ENCODE measurements around the gene SGCE. TPM values are rescaled to one million over a fixed set of nuclear protein-coding genes. Genes with fewer than 3 reads are reported as not detected.

SGCE gene
- total RNA-seq, 1 experiment from 2014 or later = 19.0 TPM

DNA sequence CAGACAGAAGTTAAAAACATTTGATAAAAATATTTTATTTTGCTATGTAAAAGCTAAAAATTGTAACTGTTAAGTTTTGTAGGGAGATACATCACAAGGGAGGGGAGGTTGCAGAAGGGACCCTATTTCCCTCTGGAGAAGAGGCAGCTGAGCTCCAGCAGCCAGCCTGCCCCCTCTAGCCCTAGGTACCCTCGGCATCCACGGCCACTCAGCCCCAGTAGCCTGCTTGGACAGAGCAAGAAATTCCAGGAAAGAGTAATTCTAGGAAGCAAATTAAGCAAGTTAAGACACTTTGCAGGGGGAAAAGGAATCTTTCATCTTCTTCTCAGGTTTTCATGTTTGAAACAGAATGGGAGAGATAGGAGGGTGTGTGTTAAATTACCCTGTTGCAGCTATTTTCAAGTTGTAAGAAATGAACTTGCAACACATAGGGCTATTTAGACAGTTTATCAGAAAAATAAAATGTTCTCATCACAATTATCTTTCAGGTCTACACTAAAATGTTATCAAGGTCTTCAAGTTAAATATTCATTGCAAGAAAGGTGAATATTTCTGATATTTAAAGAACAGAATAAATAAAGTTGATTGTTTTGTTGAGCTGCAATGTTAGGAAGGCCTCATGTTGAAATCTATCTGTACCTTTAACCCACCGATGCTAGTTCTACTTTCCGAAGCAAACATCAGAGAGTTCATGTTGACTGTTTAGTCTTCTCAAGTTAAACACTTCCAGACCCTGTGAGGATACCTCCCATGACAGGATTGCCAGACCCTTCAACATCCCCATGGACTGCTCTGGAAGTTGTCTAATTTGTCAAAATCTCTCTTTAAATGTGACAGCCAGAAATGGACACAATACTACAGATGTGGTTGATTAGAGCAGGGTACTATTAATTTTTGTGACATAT, 5.5 kb downstream of the SGCE start:
- CTCF ChIA-PET = no interaction called here
- ATAC-seq = peak; percentile 79
- H3K9me3 Mint-ChIP-seq = no peaks in the 10 kb centered on the region
- H3K36me3 Mint-ChIP-seq = no peaks in the 10 kb centered on the region
- TF ChIP-seq, protein P1, sequence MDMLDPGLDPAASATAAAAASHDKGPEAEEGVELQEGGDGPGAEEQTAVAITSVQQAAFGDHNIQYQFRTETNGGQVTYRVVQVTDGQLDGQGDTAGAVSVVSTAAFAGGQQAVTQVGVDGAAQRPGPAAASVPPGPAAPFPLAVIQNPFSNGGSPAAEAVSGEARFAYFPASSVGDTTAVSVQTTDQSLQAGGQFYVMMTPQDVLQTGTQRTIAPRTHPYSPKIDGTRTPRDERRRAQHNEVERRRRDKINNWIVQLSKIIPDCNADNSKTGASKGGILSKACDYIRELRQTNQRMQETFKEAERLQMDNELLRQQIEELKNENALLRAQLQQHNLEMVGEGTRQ (CRISPR knock-in tag; IDR thresholded peaks at IDR 0.05) = no peak
- POLR2A ChIA-PET = no interaction called here
- peak overlapping the region; percentile 57; the same call in 1 of the 2 replicates for H3K27ac Mint-ChIP-seq
- DNase-seq (ENCODE audit: low spot score) = peak; percentile 20
- peaks cover 55% of the 10 kb centered on the region for H3K4me1 Mint-ChIP-seq
- no peak overlapping the region for H3K4me3 Mint-ChIP-seq
- peaks cover 8% of the 10 kb centered on the region; the same call in 1 of the 2 replicates for H3K27me3 Mint-ChIP-seq (ENCODE audit: low read depth)

DNA sequence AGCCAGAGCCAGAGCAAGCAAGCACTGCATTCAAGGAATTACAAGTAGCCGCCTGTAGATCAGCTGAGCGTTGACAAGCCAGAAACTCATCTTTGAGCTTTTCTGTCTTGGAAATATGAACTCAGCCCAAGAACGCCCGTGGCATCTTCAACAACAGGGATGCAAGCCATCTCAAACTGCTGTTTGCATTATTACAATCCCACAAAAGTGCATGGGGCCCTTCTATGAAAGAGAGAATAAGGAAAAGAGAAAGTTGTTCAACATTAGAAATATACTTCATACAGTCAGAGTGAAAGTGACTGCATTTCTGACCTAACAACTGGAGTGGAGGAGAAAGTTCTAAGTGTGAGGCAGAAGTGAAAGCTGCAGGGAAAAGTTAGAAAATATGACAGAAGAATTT, 6.5 kb downstream of the SGCE start:
- ATAC-seq (no peak), DNase-seq (ENCODE audit: low spot score) (no peak)
- POLR2A ChIA-PET = no interaction called here
- CTCF ChIA-PET = no interaction called here
- H3K4me3 Mint-ChIP-seq = no peak overlapping the region
- H3K27ac Mint-ChIP-seq = no peak overlapping the region; the same call in 1 of the 2 replicates
- H3K4me1 Mint-ChIP-seq = peaks cover 55% of the 10 kb centered on the region
- H3K9me3 Mint-ChIP-seq = no peaks in the 10 kb centered on the region
- H3K36me3 Mint-ChIP-seq = no peaks in the 10 kb centered on the region
- H3K27me3 Mint-ChIP-seq (ENCODE audit: low read depth) = 0 out of 2 replicates have a peak, but pooled peaks cover 3% of the 10 kb centered on the region
- TF ChIP-seq ZNF671 (CRISPR knock-in tag; IDR thresholded peaks at IDR 0.05) (no peak), NFE2L1 (CRISPR knock-in tag; IDR thresholded peaks at IDR 0.05) (no peak), CREM (CRISPR knock-in tag; IDR thresholded peaks at IDR 0.05) (no peak), EMX1 (CRISPR knock-in tag; IDR thresholded peaks at IDR 0.05) (no peak), NFYB (CRISPR knock-in tag; conservative IDR thresholded peaks at IDR 0.05; ENCODE audit: low read depth) (no peak), RORB (CRISPR knock-in tag; IDR thresholded peaks at IDR 0.05) (no peak), CREB1 (CRISPR knock-in tag; IDR thresholded peaks at IDR 0.05) (no peak), HMGA2 (CRISPR knock-in tag; IDR thresholded peaks at IDR 0.05) (no peak), KAT7 (CRISPR knock-in tag; IDR thresholded peaks at IDR 0.05; ENCODE audit: borderline replicate concordance) (no peak), ZNF121 (CRISPR knock-in tag; IDR thresholded peaks at IDR 0.05) (no peak), NR3C1 (CRISPR knock-in tag; conservative IDR thresholded peaks at IDR 0.05; ENCODE audit: low read depth) (no peak)
- TF ChIP-seq, protein P2, sequence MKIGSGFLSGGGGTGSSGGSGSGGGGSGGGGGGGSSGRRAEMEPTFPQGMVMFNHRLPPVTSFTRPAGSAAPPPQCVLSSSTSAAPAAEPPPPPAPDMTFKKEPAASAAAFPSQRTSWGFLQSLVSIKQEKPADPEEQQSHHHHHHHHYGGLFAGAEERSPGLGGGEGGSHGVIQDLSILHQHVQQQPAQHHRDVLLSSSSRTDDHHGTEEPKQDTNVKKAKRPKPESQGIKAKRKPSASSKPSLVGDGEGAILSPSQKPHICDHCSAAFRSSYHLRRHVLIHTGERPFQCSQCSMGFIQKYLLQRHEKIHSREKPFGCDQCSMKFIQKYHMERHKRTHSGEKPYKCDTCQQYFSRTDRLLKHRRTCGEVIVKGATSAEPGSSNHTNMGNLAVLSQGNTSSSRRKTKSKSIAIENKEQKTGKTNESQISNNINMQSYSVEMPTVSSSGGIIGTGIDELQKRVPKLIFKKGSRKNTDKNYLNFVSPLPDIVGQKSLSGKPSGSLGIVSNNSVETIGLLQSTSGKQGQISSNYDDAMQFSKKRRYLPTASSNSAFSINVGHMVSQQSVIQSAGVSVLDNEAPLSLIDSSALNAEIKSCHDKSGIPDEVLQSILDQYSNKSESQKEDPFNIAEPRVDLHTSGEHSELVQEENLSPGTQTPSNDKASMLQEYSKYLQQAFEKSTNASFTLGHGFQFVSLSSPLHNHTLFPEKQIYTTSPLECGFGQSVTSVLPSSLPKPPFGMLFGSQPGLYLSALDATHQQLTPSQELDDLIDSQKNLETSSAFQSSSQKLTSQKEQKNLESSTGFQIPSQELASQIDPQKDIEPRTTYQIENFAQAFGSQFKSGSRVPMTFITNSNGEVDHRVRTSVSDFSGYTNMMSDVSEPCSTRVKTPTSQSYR (CRISPR knock-in tag; IDR thresholded peaks at IDR 0.05) = no peak
- TF ChIP-seq, protein P3, sequence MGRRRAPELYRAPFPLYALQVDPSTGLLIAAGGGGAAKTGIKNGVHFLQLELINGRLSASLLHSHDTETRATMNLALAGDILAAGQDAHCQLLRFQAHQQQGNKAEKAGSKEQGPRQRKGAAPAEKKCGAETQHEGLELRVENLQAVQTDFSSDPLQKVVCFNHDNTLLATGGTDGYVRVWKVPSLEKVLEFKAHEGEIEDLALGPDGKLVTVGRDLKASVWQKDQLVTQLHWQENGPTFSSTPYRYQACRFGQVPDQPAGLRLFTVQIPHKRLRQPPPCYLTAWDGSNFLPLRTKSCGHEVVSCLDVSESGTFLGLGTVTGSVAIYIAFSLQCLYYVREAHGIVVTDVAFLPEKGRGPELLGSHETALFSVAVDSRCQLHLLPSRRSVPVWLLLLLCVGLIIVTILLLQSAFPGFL (CRISPR knock-in tag; IDR thresholded peaks at IDR 0.05; ENCODE audit: borderline replicate concordance) = no peak
- TF ChIP-seq, protein P4, sequence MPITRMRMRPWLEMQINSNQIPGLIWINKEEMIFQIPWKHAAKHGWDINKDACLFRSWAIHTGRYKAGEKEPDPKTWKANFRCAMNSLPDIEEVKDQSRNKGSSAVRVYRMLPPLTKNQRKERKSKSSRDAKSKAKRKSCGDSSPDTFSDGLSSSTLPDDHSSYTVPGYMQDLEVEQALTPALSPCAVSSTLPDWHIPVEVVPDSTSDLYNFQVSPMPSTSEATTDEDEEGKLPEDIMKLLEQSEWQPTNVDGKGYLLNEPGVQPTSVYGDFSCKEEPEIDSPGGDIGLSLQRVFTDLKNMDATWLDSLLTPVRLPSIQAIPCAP (CRISPR knock-in tag; IDR thresholded peaks at IDR 0.05) = no peak
- TF ChIP-seq, protein P5, sequence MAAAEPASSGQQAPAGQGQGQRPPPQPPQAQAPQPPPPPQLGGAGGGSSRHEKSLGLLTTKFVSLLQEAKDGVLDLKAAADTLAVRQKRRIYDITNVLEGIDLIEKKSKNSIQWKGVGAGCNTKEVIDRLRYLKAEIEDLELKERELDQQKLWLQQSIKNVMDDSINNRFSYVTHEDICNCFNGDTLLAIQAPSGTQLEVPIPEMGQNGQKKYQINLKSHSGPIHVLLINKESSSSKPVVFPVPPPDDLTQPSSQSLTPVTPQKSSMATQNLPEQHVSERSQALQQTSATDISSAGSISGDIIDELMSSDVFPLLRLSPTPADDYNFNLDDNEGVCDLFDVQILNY (CRISPR knock-in tag; IDR thresholded peaks at IDR 0.05) = no peak
- TF ChIP-seq, protein P6, sequence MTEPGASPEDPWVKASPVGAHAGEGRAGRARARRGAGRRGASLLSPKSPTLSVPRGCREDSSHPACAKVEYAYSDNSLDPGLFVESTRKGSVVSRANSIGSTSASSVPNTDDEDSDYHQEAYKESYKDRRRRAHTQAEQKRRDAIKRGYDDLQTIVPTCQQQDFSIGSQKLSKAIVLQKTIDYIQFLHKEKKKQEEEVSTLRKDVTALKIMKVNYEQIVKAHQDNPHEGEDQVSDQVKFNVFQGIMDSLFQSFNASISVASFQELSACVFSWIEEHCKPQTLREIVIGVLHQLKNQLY (CRISPR knock-in tag; IDR thresholded peaks at IDR 0.05) = no peak
- TF ChIP-seq, protein P7, sequence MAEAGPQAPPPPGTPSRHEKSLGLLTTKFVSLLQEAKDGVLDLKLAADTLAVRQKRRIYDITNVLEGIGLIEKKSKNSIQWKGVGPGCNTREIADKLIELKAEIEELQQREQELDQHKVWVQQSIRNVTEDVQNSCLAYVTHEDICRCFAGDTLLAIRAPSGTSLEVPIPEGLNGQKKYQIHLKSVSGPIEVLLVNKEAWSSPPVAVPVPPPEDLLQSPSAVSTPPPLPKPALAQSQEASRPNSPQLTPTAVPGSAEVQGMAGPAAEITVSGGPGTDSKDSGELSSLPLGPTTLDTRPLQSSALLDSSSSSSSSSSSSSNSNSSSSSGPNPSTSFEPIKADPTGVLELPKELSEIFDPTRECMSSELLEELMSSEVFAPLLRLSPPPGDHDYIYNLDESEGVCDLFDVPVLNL (CRISPR knock-in tag; IDR thresholded peaks at IDR 0.05; ENCODE audit: borderline replicate concordance, low read depth) = no peak
- TF ChIP-seq, protein P8, sequence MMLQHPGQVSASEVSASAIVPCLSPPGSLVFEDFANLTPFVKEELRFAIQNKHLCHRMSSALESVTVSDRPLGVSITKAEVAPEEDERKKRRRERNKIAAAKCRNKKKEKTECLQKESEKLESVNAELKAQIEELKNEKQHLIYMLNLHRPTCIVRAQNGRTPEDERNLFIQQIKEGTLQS (CRISPR knock-in tag; conservative IDR thresholded peaks at IDR 0.05) = no peak

Measured in WTC11 (cell line).